Measurements from ENCODE around the gene RORB.

DNA sequence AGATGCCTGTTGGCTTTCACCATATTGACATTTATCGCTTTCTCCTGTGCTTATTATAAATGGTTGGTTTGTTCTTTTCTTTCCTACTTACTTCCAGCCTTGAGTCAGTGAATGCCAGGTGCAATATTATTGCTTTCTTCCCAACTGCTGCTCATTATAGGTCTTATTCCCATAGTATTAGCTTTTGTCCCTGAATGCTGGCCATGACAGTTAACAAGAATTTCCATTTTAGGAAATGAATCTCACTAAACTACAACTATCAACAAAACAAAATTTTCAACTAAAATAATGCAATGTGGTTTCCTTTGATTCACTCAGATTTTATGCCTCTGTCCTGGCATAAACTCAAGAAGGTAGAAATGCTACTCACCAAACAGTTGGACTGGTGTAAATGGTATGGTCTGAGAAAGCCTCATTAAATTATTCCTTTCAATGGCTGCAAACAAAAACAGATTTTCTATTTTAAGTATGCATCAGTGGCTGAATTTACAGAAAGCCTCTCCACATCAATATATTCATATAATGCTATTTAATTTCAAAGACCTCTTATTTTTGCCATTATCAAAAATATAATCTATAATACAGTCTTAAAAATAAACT is 245.2 kb downstream of the RORB start:
- no peak for TF ChIP-seq POLR2AphosphoS5 (IDR thresholded peaks at IDR 0.05; ENCODE audit: low read depth, low read length)
- TF ChIP-seq CTCF (IDR thresholded peaks at IDR 0.05) = no peak
- TF ChIP-seq TCF7L2 (IDR thresholded peaks at IDR 0.05; ENCODE audit: low read depth, low read length) = no peak
- TF ChIP-seq SIN3A (IDR thresholded peaks at IDR 0.05; ENCODE audit: borderline replicate concordance, insufficient read depth, low read depth, low read length) = no peak

Measured in Panc1 (cell line).